A673 (cell line): Measurements from ENCODE around the gene S100A7A. TPM values are rescaled to one million over a fixed set of nuclear protein-coding genes. Genes with fewer than 3 reads are reported as not detected.
A peak's percentile ranks its signal among the peaks of the same experiment; 100 is the strongest.
"Not testable (repeated sequence)": the region's sequence is repeated elsewhere in the genome, so short reads cannot be mapped to it uniquely, and the experiment has no call there.

Experiments
- BruUV-seq: library from RNA; stranded (reverse); fragments of 400-500 nt; replicated peaks from 2 replicates; lab custom pipeline; 2021; lab: Mats Ljungman, UMichigan
- CTCF ChIA-PET: fragments of 300-600 bp; sonication (Branson Sonifier 250); formaldehyde crosslinking; loops from one replicate; lab custom pipeline; 2022; ENCODE audit warnings: antibody characterized with exemption; lab: Charles Lee
- POLR2A ChIA-PET: fragments of 300-600 bp; sonication (Branson Sonifier 250); formaldehyde crosslinking; loops from one replicate; lab custom pipeline; 2022; ENCODE audit warnings: antibody characterized with exemption; ENCODE audit not compliant: low non-redundant PET; lab: Charles Lee
- DNase-seq: peaks from one replicate; pipeline ENCODE4 v3.0.0-alpha.2; 2015; ENCODE audit warnings: low spot score
- H3K27ac ChIP-seq: fragments of 200-600 bp; sonication (generic); 2 replicates; pipeline ENCODE4 v1.5.1; 2016; ENCODE audit warnings: mixed run types, low read depth, mild to moderate bottlenecking, mixed read lengths, antibody characterized with exemption, low read length; ENCODE audit not compliant: poor library complexity, severe bottlenecking
- H3K27me3 ChIP-seq: fragments of 200-600 bp; sonication (generic); replicated peaks from 2 replicates; pipeline ENCODE4 v1.6.1; 2017; ENCODE audit warnings: mixed run types, low read depth, mild to moderate bottlenecking, mixed read lengths, antibody characterized with exemption, low read length; ENCODE audit not compliant: insufficient read depth, poor library complexity
- H3K36me3 ChIP-seq: fragments of 200-600 bp; sonication (generic); 2 replicates; pipeline ENCODE4 v1.6.1; 2016; ENCODE audit warnings: mixed run types, mild to moderate bottlenecking, mixed read lengths, antibody characterized with exemption, low read length; ENCODE audit not compliant: insufficient read depth, poor library complexity, severe bottlenecking
- H3K4me1 ChIP-seq: fragments of 200-600 bp; sonication (generic); 2 replicates; pipeline ENCODE4 v1.6.1; 2017; ENCODE audit warnings: mixed run types, mild to moderate bottlenecking, mixed read lengths, antibody characterized with exemption, low read length; ENCODE audit not compliant: insufficient read depth, poor library complexity, severe bottlenecking
- H3K4me3 ChIP-seq: fragments of 200-600 bp; sonication (generic); 2 replicates; pipeline ENCODE4 v1.5.1; 2016; ENCODE audit warnings: low read depth, mixed run types, mild to moderate bottlenecking, mixed read lengths, low read length; ENCODE audit not compliant: poor library complexity, severe bottlenecking
- H3K9me3 ChIP-seq: fragments of 200-600 bp; sonication (generic); 2 replicates; pipeline ENCODE4 v1.6.1; 2016; ENCODE audit warnings: mixed run types, low read depth, mild to moderate bottlenecking, mixed read lengths, antibody characterized with exemption, low read length; ENCODE audit not compliant: poor library complexity, severe bottlenecking
- EZH2 ChIP-seq: fragments of 200-600 bp; sonication (generic); IDR thresholded peaks from 2 replicates; pipeline ENCODE4 v1.6.1; 2017; ENCODE audit warnings: borderline replicate concordance, low read depth, mild to moderate bottlenecking, mixed read lengths, antibody characterized with exemption, low read length; ENCODE audit not compliant: poor library complexity, severe bottlenecking
- intact Hi-C: fragments of 100-400 bp; cut with micrococcal nuclease; formaldehyde crosslinking; loops from one replicate; pipeline ENCODE4 v1.10.0; 2022; ENCODE audit not compliant: unreplicated experiment
- total RNA-seq: library from RNA; stranded (reverse); gene quantifications from 2 replicates; pipeline ENCODE4 v1.2.3, GENCODE V29; 2021
- TF ChIP-seq, protein P1 (sequence below): fragments of 300-800, 200-600 bp; sonication (generic); conservative IDR thresholded peaks from 2 replicates; pipeline ENCODE4 v1.5.1; 2017; ENCODE audit warnings: low read depth, mild to moderate bottlenecking, antibody characterized with exemption, low read length, moderate library complexity, mixed read lengths

Gene S100A7A
- total RNA-seq, 1 experiment from 2014 or later: not detected

DNA sequence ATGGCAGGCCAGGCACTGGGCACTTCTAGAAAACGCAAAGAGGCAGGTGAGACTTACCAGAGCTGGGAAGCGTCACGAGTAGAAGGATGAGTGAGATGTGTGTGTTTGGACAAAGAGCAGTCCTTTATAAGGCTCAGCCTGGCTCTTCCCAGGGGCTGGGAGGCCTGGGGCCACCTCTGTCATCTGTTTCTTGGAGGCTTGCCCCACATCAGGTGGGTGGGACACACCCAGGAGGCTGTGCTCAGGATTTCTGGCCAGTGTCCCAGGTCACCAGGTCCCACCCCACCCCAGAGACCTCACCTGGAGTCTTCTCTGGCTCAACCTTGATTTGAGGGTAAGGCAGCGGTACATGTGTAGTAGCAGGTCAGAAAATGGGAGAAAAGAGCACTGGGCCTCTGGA, 44.2 kb downstream of the S100A7A start, which contains the start of gene S100A7:
TSS of gene S100A7 (minus strand) at position 101 of the 400 bp plus-strand sequence. CDS start 1,638 bp downstream, outside the sequence.
- no peaks in the 10 kb centered on the region for H3K9me3 ChIP-seq

DNA sequence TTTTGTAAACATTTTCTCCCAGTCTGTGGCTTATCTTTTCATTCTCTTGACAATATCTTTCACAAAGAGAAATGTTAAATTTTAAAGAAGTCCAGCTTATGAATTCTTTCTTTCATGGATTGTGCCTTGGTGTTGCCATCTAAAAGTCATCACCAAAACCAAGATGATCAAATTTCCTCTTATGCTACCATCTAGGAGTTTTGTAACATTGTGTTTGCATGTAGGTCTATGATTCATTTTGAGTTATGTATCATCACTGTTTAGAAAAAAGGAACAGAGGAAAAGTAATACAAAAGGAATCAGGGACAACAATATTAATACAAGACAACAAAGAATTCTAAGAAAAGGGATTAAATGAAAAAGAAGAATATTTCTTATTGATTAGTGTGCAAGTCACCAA, 46.4 kb downstream of the S100A7A start:
- H3K4me3 ChIP-seq, POLR2A ChIA-PET, intact Hi-C loops, DNase-seq, H3K27ac ChIP-seq, H3K36me3 ChIP-seq, BruUV-seq, CTCF ChIA-PET, H3K4me1 ChIP-seq, H3K9me3 ChIP-seq: not testable (repeated sequence)
- peaks cover 65% of the 10 kb centered on the region for H3K27me3 ChIP-seq

More for the DNA sequence above, 44.2 kb downstream of the S100A7A start, which contains the start of gene S100A7:
- ChIA-PET POLR2A (no interaction called here), CTCF (no interaction called here)
- H3K4me1 ChIP-seq: no peaks in the 10 kb centered on the region
- no peak for DNase-seq
- H3K4me3 ChIP-seq: no peak within 1 kb of the TSS
- no peak within 1 kb of the TSS for H3K27ac ChIP-seq
- TF ChIP-seq EZH2: no peak
- TF ChIP-seq, protein P1, sequence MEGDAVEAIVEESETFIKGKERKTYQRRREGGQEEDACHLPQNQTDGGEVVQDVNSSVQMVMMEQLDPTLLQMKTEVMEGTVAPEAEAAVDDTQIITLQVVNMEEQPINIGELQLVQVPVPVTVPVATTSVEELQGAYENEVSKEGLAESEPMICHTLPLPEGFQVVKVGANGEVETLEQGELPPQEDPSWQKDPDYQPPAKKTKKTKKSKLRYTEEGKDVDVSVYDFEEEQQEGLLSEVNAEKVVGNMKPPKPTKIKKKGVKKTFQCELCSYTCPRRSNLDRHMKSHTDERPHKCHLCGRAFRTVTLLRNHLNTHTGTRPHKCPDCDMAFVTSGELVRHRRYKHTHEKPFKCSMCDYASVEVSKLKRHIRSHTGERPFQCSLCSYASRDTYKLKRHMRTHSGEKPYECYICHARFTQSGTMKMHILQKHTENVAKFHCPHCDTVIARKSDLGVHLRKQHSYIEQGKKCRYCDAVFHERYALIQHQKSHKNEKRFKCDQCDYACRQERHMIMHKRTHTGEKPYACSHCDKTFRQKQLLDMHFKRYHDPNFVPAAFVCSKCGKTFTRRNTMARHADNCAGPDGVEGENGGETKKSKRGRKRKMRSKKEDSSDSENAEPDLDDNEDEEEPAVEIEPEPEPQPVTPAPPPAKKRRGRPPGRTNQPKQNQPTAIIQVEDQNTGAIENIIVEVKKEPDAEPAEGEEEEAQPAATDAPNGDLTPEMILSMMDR: no peak
- intact Hi-C loops: no loop called here
- BruUV-seq: no TSS peak
- peaks cover 81% of the 10 kb centered on the region for H3K27me3 ChIP-seq
- no peaks in the 10 kb centered on the region for H3K36me3 ChIP-seq

DNA sequence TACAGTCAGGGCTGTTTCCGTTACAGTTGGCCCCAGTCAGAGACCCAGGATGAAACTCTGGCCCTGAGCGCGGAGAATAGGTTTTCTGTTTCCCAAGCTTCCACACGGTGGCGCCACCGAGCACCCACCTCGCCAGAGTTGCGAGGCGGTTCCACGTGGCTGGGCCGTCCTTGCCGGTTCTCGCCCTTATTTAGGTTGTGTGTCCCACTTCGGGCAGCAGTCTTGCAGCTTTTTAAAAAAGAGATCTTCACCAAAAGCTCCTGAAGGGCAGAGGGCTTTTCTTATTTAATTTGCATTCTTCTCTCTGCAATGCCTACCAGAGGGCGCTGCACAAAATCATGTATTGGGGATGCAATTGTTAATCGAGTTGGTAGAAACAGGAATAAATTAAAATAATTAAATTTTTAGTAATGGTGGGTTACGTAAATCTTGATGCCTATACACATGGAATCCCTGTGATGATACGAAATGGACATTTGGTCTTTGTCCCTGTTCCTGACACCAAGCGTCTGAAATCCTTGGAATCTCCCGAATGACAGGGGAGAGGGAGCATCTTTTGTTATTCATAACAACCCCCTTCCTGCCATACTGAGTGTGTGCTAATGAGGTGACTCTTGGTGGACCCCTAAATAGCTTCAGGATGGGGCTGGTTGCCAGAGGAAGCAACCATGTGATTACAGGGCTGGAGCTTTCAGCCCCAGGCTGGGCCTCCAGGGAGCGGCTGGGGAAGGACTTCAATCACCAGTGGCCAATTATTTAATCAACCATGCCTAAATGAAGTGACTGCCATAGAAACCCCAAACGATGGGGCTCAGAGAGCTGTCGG, 49.7 kb downstream of the S100A7A start:
- no peak for TF ChIP-seq EZH2
- TF ChIP-seq, protein P1: peak; percentile 89
- H3K4me1 ChIP-seq: no peaks in the 10 kb centered on the region
- ChIA-PET CTCF (interaction anchor here (0.6 to 3.6 kb wide), 4 partner anchors 29 to 238 kb away, joined by 3 to 16 read pairs (median 6); no protein-coding TSS in a partner anchor), POLR2A (interaction anchor here (0.6 kb wide), 1 partner anchor 466 kb away, joined by 5 read pairs; no protein-coding TSS in a partner anchor)
- H3K36me3 ChIP-seq: no peaks in the 10 kb centered on the region
- no peak overlapping the region for H3K27ac ChIP-seq
- BruUV-seq: no TSS peak
- peak; percentile 67 for DNase-seq
- H3K4me3 ChIP-seq: no peak overlapping the region
- no peaks in the 10 kb centered on the region for H3K9me3 ChIP-seq
- H3K27me3 ChIP-seq: peaks cover 52% of the 10 kb centered on the region
- intact Hi-C loops: loop anchor here (1.0 to 5.0 kb wide), 2 partner anchors 29 to 44 kb away; no protein-coding TSS in a partner anchor
